Bronchial epithelial cell (primary cell): ENCODE data around the gene SURF6. TPM values are rescaled to one million over a fixed set of nuclear protein-coding genes. Genes with fewer than 3 reads are reported as not detected.

Source experiments
- DNase-seq: peaks from one replicate; pipeline ENCODE4 v3.0.0-alpha.2; 2010; ENCODE audit warnings: low read depth
- FAIRE-seq: peaks from 2 replicates; lab custom pipeline; 2011; peaks lifted over from hg19 to GRCh38; lab: Jason Lieb, UNC
- H3K27me3 ChIP-seq: 2 replicates; pipeline ENCODE4 v1.5.1; 2011; ENCODE audit warnings: low read length; ENCODE audit not compliant: control insufficient read depth, insufficient read depth
- H3K36me3 ChIP-seq: 2 replicates; pipeline ENCODE4 v1.5.1; 2011; ENCODE audit warnings: low read length; ENCODE audit not compliant: control insufficient read depth, insufficient read depth
- H3K4me3 ChIP-seq: 2 replicates; pipeline ENCODE4 v1.5.1; 2011; ENCODE audit warnings: mild to moderate bottlenecking, low read depth, low read length, control low read depth
- total RNA-seq: library from RNA; depleted of rRNA; stranded (reverse); fragments of >200 nt; gene quantifications from 2 replicates; pipeline ENCODE4 v1.2.1, GENCODE V29; 2014
- TF ChIP-seq, protein P1 (sequence below): IDR thresholded peaks from 2 replicates; pipeline ENCODE4 v1.5.1; 2011; ENCODE audit warnings: mild to moderate bottlenecking, moderate library complexity, low read length, control low read depth, inconsistent platforms; ENCODE audit not compliant: insufficient read depth, severe bottlenecking

Gene SURF6
- total RNA-seq, 1 donor from 2014 or later: 9.0 TPM

DNA sequence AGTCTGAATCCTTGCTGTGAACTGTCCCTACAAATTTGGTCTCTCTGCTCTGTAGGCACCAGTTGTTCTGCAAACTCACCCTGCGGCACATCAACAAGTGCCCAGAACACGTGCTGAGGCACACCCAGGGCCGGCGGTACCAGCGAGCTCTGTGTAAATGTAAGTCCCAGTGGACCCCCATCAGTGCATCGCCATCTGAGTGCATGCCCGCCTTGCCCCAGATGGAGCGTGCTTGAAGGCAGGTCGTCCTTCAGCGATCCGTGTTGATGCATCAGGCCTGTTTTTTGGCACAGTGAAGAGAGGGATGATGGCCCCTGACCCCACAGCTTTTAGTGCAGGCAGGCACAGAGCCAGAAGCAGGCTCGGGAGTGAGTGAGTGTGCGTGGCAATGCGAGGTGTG, 21.7 kb upstream of the SURF6 start:
- Histone ChIP-seq H3K36me3 (peaks cover 15% of the 10 kb centered on the region), H3K27me3 (no peaks in the 10 kb centered on the region), H3K4me3 (no peak overlapping the region)
- DNase-seq (no peak), FAIRE-seq (no peak)
- TF ChIP-seq, protein P1, sequence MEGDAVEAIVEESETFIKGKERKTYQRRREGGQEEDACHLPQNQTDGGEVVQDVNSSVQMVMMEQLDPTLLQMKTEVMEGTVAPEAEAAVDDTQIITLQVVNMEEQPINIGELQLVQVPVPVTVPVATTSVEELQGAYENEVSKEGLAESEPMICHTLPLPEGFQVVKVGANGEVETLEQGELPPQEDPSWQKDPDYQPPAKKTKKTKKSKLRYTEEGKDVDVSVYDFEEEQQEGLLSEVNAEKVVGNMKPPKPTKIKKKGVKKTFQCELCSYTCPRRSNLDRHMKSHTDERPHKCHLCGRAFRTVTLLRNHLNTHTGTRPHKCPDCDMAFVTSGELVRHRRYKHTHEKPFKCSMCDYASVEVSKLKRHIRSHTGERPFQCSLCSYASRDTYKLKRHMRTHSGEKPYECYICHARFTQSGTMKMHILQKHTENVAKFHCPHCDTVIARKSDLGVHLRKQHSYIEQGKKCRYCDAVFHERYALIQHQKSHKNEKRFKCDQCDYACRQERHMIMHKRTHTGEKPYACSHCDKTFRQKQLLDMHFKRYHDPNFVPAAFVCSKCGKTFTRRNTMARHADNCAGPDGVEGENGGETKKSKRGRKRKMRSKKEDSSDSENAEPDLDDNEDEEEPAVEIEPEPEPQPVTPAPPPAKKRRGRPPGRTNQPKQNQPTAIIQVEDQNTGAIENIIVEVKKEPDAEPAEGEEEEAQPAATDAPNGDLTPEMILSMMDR: no peak

DNA sequence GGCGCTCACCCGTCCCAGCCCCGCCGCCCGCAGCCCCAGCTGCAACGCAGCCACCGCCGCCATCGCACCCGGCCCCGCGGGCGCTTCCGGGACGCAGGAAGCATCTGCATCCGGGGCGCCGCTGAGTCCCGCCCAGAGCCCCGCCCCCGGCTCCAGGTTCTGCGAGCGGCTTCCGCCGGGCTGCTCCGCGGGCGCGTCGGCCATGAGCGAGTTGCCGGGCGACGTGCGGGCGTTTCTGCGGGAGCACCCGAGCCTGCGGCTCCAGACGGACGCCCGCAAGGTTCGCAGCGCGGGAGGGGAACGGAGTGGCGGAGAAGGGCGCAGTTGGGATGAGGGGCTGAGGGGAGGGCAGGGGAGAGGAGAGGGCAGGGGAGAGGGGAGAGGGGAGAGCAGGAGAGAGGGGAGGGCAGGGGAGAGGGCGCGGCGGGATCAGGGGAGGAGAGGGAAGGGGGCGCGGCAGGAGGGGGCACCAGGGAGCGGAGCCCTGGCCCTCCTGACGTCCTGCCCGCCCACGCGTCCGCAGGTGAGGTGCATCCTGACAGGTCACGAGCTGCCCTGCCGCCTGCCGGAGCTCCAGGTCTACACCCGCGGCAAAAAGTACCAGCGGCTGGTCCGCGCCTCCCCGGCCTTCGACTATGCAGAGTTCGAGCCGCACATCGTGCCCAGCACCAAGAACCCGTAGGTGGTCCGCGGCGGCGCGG, 20.6 kb upstream of the SURF6 start, which contains the start of the genes SURF1 and SURF2:
Gene SURF1, minus strand, starts transcription at position 97 of the 701 bp plus-strand sequence. Its CDS starts 34 bp downstream, at position 63.
Gene SURF2, plus strand, starts transcription at position 160 of the 701 bp plus-strand sequence. Its CDS starts 43 bp downstream, at position 203.
- FAIRE-seq: no peak
- H3K36me3 ChIP-seq: peaks cover 18% of the 10 kb centered on the region
- DNase-seq: peak; percentile 55

DNA sequence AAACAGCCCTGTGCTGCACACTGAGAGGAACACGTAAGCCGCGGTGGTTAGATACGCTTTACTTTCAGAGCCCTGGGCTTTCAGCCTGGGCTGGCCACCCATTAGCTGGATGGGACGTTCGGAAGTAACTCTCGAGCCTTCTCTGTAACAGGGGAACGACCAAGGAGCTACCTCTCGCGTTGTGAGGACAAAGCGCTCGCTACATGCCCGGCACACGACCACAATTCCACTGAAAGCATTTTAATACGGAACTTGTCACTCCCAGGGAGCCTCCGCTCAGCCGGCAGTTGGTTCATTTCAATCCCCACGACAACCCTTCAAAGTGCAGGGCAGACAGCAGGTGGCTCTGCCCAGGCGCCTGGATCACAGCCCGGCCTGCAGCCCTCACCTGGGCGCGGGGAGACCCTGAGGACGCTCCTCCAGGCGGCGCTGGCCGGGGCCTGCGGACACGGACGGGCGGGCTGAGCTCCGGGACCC, 19.9 kb upstream of the SURF6 start:
- Histone ChIP-seq H3K36me3 (peaks cover 21% of the 10 kb centered on the region), H3K27me3 (no peaks in the 10 kb centered on the region), H3K4me3 (peak overlapping the region; percentile 77)
- no peak for FAIRE-seq
- TF ChIP-seq, protein P1: peak; percentile 21
- DNase-seq: no peak

More for the DNA sequence above, 20.6 kb upstream of the SURF6 start, which contains the start of the genes SURF1 and SURF2:
- peak within 1 kb of the TSS; percentile 77 for H3K4me3 ChIP-seq
- H3K27me3 ChIP-seq: no peaks in the 10 kb centered on the region
- TF ChIP-seq, protein P1: peak; percentile 38

DNA sequence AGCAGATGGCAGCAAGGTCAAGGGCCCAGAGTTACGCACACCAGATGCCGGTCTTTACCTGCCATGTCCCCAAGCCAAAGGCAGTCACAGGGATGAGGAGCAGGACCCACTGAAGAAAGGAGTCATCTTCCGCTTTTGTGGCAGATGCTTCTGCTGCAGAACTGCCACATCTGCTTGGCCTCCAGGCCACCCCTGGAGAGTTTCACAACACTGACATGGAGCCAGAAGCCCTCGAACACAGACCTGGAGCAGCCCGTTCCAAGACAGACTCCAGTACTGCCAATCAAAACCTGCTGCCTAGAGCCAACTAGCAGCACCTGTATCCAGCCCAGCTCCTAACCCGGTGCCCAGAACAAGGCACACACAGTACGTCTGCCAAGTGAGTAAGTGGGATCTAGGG, 18.8 kb upstream of the SURF6 start:
- TF ChIP-seq, protein P1: no peak

DNA sequence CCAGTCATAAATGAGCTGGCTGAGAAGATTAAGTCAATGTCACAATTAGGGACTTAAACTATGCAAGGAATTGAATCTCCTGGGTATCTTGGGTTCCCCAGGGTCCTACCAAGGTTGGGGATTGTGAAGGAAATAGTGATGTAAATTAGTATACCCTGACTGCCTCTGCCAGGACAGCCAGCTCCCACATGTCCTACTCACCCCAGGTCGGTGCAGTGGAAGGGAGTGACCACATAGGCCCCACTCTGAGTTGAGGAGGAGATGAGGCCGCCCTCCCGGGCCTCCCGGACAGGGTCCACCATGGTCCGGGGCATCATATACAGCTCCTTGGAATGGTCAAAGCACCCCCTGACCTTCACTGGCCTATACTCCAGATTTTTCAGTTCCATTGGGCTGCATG, 17.6 kb upstream of the SURF6 start:
- no peak for FAIRE-seq
- H3K27me3 ChIP-seq: no peaks in the 10 kb centered on the region
- no peak overlapping the region for H3K4me3 ChIP-seq
- no peak for DNase-seq
- TF ChIP-seq, protein P1: no peak
- peaks cover 26% of the 10 kb centered on the region for H3K36me3 ChIP-seq

More for the DNA sequence above, 18.8 kb upstream of the SURF6 start:
- no peak for FAIRE-seq
- no peaks in the 10 kb centered on the region for H3K27me3 ChIP-seq
- no peak for DNase-seq
- no peak overlapping the region for H3K4me3 ChIP-seq
- peaks cover 26% of the 10 kb centered on the region for H3K36me3 ChIP-seq
